GM21529 (cell line): ENCODE measurements around the gene MT1E.
"Not testable (repeated sequence)": the region's sequence is repeated elsewhere in the genome, so short reads cannot be mapped to it uniquely, and the experiment has no call there.

Source experiments
- ATAC-seq: cut with Tn5 transposase; IDR thresholded peaks from one replicate; pipeline ENCODE4 v1.9.1; 2021; ENCODE audit not compliant: unreplicated experiment

The MT1E gene

DNA sequence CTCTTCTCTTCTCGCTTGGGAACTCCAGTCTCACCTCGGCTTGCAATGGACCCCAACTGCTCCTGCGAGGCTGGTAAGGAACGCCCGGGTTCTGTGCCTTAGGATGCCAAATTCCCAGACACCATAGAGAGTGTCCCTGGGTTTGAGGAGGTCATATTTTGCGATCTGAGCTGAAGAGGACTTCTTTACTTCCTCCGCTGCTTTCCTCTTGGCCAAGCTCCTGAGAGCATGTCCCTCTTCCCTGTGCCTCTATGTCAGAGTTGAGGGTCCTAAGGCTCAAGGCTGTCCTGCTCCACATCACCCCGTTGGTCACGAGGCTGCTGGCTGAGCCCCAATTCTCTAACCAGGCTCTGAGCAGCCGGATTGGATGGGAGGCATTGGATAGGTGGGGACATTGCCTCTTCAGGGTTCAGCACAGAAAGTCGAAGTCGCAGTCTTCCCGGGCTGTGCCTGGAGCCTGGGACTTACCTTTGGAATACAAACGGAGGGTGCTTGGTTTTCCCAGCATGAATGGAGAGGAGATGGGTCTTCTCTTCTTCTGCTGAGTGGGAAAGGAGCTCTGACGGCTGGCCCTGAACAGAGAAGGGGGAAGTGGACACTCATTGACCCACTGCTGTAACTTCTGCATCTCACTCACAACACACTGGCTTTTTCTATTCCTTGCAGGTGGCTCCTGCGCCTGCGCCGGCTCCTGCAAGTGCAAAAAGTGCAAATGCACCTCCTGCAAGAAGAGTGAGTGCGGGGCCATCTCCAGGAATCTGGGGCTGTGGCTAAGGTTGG, 44.4 kb downstream of the MT1E start:
- no peak for ATAC-seq

DNA sequence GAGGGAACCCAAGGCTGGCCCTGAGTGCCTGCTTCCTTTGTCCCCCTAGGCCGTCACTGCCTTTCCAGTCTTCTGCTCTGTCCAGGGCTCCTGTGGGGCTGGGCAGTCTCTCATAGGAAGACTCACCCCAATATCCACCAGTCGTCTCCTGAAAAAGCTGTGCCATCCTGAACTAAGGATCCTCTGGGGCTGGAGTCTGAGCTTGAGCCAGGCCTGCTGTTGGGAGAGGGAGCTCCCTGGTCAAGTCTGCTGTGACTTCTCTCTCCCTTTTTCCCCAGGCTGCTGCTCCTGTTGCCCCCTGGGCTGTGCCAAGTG, 45.0 kb downstream of the MT1E start:
- no peak for ATAC-seq

DNA sequence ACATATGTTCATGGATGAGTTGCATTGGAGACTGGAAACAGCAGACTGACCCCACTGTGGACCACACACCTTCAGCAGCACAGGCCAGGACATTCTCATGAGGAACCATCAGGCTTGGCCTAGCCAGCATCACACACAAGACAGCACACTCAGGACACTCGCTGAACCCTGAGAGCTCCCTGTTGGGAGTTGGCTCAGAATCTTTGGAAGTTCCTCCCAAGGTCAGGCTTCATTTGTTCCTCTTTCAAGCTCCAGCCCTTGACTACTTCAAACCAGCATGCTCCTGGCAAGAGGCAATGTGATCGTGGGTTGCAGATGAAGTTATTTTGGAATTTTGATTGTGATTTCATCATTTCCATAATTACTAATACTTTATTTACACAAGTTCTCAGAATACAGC, 46.1 kb downstream of the MT1E start:
- not testable (repeated sequence) for ATAC-seq

DNA sequence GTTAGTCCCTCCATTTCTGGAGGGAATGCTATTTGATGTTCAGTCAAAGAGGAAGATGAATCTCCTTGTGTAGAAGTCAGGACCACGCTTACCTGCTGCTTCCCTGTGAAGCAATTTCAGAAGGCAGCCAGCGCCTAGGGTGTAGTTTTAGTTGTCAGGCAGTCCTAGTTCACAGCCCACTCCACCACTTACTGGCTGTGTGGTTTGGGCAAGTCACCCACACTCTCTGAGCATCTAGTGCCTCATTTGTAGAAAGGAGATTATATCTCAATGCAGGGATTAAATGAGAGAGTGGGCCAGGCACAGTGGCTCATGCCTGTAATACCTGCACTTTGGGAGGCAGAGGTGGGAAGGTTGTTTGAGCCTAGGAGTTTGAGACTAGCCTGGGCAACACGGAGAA, 46.6 kb downstream of the MT1E start:
- not testable (repeated sequence) for ATAC-seq

DNA sequence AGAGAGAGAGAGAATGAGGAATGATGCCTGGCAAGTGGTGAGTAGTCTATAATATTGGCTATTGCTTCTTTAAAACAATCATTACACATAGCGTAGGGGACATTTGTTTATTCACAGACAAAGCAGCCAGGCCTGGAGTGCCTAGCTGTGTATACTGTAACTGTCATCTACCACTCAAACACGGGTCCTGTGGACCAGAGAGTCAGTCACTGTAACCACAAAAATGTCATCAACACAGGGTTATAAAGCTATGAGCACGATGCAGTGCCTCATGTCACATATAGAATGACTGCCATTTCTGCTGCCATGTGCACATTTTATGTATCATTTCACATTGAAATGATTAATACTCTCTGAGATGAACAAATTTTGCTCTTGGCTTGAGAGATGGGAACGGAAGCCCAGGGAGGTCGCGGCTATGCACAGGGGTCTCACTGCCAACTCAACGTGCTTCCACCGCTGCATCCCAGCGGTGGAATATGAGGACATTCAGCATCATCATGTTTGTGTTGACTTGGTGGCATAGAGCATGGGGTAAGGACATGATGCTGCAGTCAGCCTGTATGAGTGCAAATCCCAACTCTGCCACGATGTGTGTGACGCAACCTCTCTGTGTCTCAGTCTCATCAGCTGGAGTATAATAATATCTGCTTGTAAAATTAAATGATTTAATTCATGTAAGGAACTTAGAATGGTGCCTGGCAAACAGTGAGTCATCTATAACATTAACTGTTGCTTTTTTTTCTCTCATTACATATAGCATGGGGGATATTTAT, 47.4 kb downstream of the MT1E start:
- no peak for ATAC-seq

DNA sequence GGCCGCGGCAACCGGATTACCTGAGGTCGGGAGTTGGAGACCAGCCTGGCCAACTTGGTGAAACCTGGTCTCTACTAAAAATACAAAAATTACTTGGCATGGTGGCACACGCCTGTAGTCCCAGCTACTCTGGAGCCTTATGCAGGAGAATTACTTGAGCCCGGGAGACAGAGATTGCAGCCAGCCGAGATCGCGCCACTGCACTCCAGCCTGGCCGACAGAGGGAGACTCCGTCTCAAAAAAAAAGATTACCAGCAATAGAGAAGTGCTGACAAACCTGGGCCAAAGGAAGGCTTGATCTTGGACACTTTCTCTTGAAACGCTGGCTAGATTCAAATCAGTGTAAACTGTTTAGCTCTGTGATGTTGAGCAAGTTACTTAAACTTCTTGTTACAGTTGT, 48.3 kb downstream of the MT1E start:
- ATAC-seq, result no peak

DNA sequence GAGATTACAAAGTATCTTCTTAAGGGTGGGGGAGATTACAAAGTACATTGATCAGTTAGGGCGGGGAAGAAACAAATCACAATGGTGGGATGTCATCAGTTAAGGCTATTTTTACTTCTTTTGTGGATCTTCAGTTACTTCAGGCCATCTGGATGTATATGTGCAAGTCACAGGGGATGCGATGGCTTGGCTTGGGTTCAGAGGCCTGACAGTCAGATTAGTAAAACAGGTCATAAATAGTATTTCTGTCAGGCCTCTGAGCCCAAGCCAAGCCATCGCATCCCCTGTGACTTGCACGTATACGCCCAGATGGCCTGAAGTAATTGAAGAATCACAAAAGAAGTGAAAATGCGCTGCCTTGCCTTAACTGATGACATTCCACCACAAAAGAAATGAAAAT, 49.0 kb downstream of the MT1E start:
- not testable (repeated sequence) for ATAC-seq

DNA sequence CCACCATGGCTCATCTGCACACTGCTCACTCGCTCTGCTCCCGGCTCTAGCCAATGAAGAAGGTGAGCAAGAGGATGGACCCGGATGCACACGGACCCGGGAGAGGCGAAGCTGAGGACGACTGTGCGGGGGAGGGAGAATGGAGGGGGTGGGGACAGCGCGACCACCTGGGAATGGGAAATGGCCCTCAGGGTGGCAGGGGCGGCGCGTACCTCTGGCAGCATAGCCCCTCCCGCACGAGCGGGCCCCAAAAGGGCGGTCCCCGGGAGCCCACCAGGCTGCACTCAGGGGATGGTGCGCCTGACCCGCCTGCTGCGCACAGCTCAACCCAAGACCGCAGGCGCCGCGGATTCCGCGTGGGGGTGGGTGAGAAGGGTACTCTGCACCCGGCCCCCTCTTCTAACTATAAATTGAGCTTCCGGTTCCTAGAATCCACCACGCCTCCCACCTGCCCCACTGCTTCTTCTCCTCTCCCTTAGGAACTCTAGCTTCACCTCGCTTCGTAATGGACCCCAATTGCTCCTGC, 50.2 kb downstream of the MT1E start:
- ATAC-seq, result no peak
